HEK293T (cell line): ENCODE measurements around the gene DMKN.

Experiments used
- ARNT ChIP-seq: fragments of 450-650 bp; IDR thresholded peaks from 2 replicates; pipeline ENCODE4 v1.6.1; 2017; ENCODE audit warnings: mild to moderate bottlenecking
- BHLHE40 ChIP-seq: fragments of 450-650 bp; IDR thresholded peaks from 2 replicates; pipeline ENCODE4 v1.6.1; 2016; ENCODE audit warnings: mild to moderate bottlenecking, moderate library complexity, borderline replicate concordance
- CTBP1 ChIP-seq: fragments of 450-650 bp; IDR thresholded peaks from 2 replicates; pipeline ENCODE4 v1.6.1; 2016; ENCODE audit warnings: borderline replicate concordance
- ELF4 ChIP-seq: fragments of 450-650 bp; IDR thresholded peaks from 2 replicates; pipeline ENCODE4 v1.6.1; 2017; ENCODE audit warnings: antibody characterized with exemption
- FOXA1 ChIP-seq: fragments of 450-650 bp; IDR thresholded peaks from 2 replicates; pipeline ENCODE4 v1.6.1; 2016; ENCODE audit warnings: mild to moderate bottlenecking
- FOXM1 ChIP-seq: fragments of 450-650 bp; IDR thresholded peaks from 2 replicates; pipeline ENCODE4 v1.6.1; 2017; ENCODE audit warnings: mild to moderate bottlenecking, borderline replicate concordance
- HDGF ChIP-seq: fragments of 450-650 bp; IDR thresholded peaks from 2 replicates; pipeline ENCODE4 v1.6.1; 2017; ENCODE audit warnings: antibody characterized with exemption, borderline replicate concordance
- L3MBTL2 ChIP-seq: fragments of 450-650 bp; conservative IDR thresholded peaks from 2 replicates; pipeline ENCODE4 v1.6.1; 2016; ENCODE audit warnings: mild to moderate bottlenecking
- LEF1 ChIP-seq: fragments of 450-650 bp; IDR thresholded peaks from 2 replicates; pipeline ENCODE4 v1.6.1; 2017; ENCODE audit warnings: mild to moderate bottlenecking, borderline replicate concordance
- NFRKB ChIP-seq: fragments of 450-650 bp; IDR thresholded peaks from 2 replicates; pipeline ENCODE4 v1.6.1; 2016; ENCODE audit warnings: mild to moderate bottlenecking, moderate library complexity
- SP1 ChIP-seq: fragments of 450-650 bp; IDR thresholded peaks from 2 replicates; pipeline ENCODE4 v1.6.1; 2017
- SUZ12 ChIP-seq: fragments of 450-650 bp; IDR thresholded peaks from 2 replicates; pipeline ENCODE4 v1.6.1; 2016; ENCODE audit warnings: mild to moderate bottlenecking
- TARDBP ChIP-seq: fragments of 450-650 bp; IDR thresholded peaks from 2 replicates; pipeline ENCODE4 v1.6.1; 2016
- ZNF384 ChIP-seq: fragments of 450-650 bp; IDR thresholded peaks from 2 replicates; pipeline ENCODE4 v1.6.1; 2016

DNA sequence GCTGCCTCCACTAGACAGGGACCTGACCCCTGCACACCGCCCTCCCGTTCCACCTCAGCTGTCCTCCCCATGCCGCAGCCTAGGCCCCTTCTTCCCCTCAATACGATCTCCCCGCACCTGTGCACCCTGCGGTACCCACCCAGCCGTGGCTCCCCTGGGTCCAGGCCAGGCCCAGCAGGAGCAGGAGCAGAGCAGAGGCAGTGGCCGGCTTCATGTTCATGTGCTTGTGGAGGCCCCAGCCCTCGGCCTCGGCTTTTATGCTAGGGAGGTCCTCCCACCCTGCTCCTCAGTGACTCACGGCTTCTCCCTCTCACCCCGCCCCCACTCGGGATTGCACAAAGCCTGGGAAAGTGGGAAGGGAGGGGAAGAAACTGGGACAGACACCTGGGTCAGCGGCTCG, 11.8 kb downstream of the DMKN start:
- TF ChIP-seq BHLHE40 (no peak), LEF1 (no peak), SUZ12 (no peak), TARDBP (no peak), ELF4 (no peak), L3MBTL2 (no peak), SP1 (no peak), ARNT (no peak), FOXA1 (no peak), HDGF (no peak), NFRKB (no peak), FOXM1 (no peak), ZNF384 (no peak), CTBP1 (no peak)
